DND-41 (cell line): ENCODE measurements around the gene CHAC2.
"Not testable (repeated sequence)": the region's sequence is repeated elsewhere in the genome, so short reads cannot be mapped to it uniquely, and the experiment has no call there.

Source experiments
- CTCF ChIP-seq: IDR thresholded peaks from 2 replicates; pipeline ENCODE4 v1.5.1; 2012; ENCODE audit warnings: borderline replicate concordance, low read length, moderate library complexity, mild to moderate bottlenecking; ENCODE audit not compliant: poor library complexity, severe bottlenecking; ENCODE audit errors: extremely low read depth
- EZH2 ChIP-seq: IDR thresholded peaks from 3 replicates; pipeline ENCODE4 v1.6.1; 2012; ENCODE audit warnings: borderline replicate concordance, low read depth, mild to moderate bottlenecking, moderate library complexity, low read length, inconsistent platforms; ENCODE audit not compliant: severe bottlenecking

- not testable (repeated sequence) for TF ChIP-seq CTCF, EZH2
Observed at GRCh38 chr2:53757206-53757605, 10.4 kb upstream of the CHAC2 start.
